Panc1 (cell line): ENCODE data around the gene XXYLT1. TPM values are rescaled to one million over a fixed set of nuclear protein-coding genes. Genes with fewer than 3 reads are reported as not detected.

Experiments used
- ATAC-seq: fragments of 200-7000 bp; cut with Tn5 transposase; 2 replicates; pipeline ENCODE4 v1.9.1; 2020; ENCODE audit warnings: mild to moderate bottlenecking, moderate library complexity
- BruUV-seq: library from RNA; stranded (reverse); fragments of 400-500 nt; replicated peaks from 2 replicates; lab custom pipeline; 2021; lab: Mats Ljungman, UMichigan
- CTCF ChIA-PET: fragments of 300-600 bp; sonication (Branson Sonifier 250); formaldehyde crosslinking; loops from one replicate; lab custom pipeline; 2022; ENCODE audit warnings: antibody characterized with exemption; lab: Charles Lee
- POLR2A ChIA-PET: fragments of 300-600 bp; sonication (Branson Sonifier 250); formaldehyde crosslinking; loops from one replicate; lab custom pipeline; 2022; ENCODE audit warnings: antibody characterized with exemption; lab: Charles Lee
- DNase-seq: peaks from one replicate; pipeline ENCODE4 v3.0.0-alpha.2; 2010; ENCODE audit warnings: low read depth, low spot score
- H3K27ac ChIP-seq: 2 replicates; pipeline ENCODE4 v1.5.1; 2011; ENCODE audit warnings: mild to moderate bottlenecking, low read length, inconsistent platforms
- H3K27me3 ChIP-seq: fragments of 200-500 bp; sonication (Bioruptor generic); 2 replicates; pipeline ENCODE4 v1.6.0; 2014; ENCODE audit warnings: low read length, inconsistent platforms; ENCODE audit not compliant: control insufficient read depth, insufficient read depth
- H3K36me3 ChIP-seq: fragments of 200-500 bp; sonication (Bioruptor generic); 2 replicates; pipeline ENCODE4 v1.5.1; 2014; ENCODE audit warnings: inconsistent platforms, mild to moderate bottlenecking, low read length, moderate library complexity; ENCODE audit not compliant: control insufficient read depth, insufficient read depth
- H3K4me1 ChIP-seq: 2 replicates; pipeline ENCODE4 v1.5.1; 2011; ENCODE audit warnings: inconsistent platforms, mild to moderate bottlenecking, low read length, moderate library complexity; ENCODE audit not compliant: control insufficient read depth, insufficient read depth
- H3K4me3 ChIP-seq, 2 experiments: 2 replicates each; pipeline ENCODE4 v1.5.1; 2011 to 2012; ENCODE audit warnings: low read depth in 2 of 2, low read length in 2 of 2, mild to moderate bottlenecking in 2 of 2, inconsistent platforms in 1 of 2, moderate library complexity in 1 of 2
- H3K9me3 ChIP-seq: fragments of 200-500 bp; sonication (Bioruptor generic); 2 replicates; pipeline ENCODE4 v1.5.1; 2014; ENCODE audit warnings: low read depth, mild to moderate bottlenecking, inconsistent platforms, low read length, moderate library complexity; ENCODE audit not compliant: control insufficient read depth, insufficient read depth
- POLR2AphosphoS5 ChIP-seq: IDR thresholded peaks from 2 replicates; pipeline ENCODE4 v1.6.1; 2012; ENCODE audit warnings: mild to moderate bottlenecking, low read depth, low read length, moderate library complexity
- SIN3A ChIP-seq: IDR thresholded peaks from 2 replicates; pipeline ENCODE4 v1.6.1; 2012; ENCODE audit warnings: low read depth, mild to moderate bottlenecking, low read length, moderate library complexity, borderline replicate concordance; ENCODE audit not compliant: insufficient read depth
- TCF7L2 ChIP-seq: IDR thresholded peaks from 2 replicates; pipeline ENCODE4 v1.6.1; 2011; ENCODE audit warnings: mild to moderate bottlenecking, low read depth, low read length, inconsistent platforms
- in situ Hi-C: cut with HindIII; loops from 2 replicates; pipeline ENCODE4 v1.10.0; 2016; ENCODE audit warnings: low sequenced_read_pairs, low pct_unique_long_range_greater_than_20kb
- intact Hi-C: fragments of 100-400 bp; cut with micrococcal nuclease; formaldehyde crosslinking; loops from one replicate; pipeline ENCODE4 v1.10.0; 2022; ENCODE audit not compliant: unreplicated experiment
- total RNA-seq: library from RNA; stranded (reverse); gene quantifications from one replicate; pipeline ENCODE4 v1.2.1, GENCODE V29; 2021; ENCODE audit not compliant: unreplicated experiment
- TF ChIP-seq, protein P1 (sequence below), 2 experiments: IDR thresholded peaks; 2 replicates each; pipeline ENCODE4 v1.6.1; 2011 to 2012; ENCODE audit warnings: low read depth in 2 of 2, control low read depth in 1 of 2, low read length in 1 of 2, mild to moderate bottlenecking in 1 of 2, moderate library complexity in 1 of 2; ENCODE audit not compliant: insufficient read depth in 1 of 2
- TF ChIP-seq, protein P2 (sequence below): fragments of 450-650 bp; IDR thresholded peaks from 2 replicates; pipeline ENCODE4 v1.5.1; 2017; ENCODE audit warnings: mild to moderate bottlenecking

Gene XXYLT1
- total RNA-seq, 1 experiment from 2014 or later: 26.0 TPM

DNA sequence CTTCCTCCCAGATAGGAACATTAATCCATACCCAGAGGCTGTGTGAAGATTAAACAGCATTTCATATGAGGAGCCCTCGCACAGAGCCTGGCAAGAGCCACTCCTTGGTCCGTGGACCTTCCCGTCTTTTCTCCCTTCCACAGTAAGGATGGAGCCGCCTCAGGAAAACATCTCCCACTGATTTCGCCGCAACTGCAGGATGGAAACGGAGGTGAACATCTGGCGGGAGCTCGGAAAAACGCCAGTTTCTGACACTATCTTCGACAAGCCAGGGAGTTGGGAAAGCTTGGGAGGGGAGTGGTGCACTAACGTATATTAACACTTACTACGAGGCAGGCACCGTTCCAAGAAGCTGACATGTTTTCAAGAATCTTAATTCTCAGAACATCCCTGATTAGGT, 157.9 kb downstream of the XXYLT1 start:
- Histone ChIP-seq H3K36me3 (no peaks in the 10 kb centered on the region), H3K27ac (no peak overlapping the region), H3K4me1 (peaks cover 16% of the 10 kb centered on the region), H3K4me3 (no peak overlapping the region), H3K27me3 (no peaks in the 10 kb centered on the region), H3K9me3 (no peaks in the 10 kb centered on the region)
- ChIA-PET POLR2A (no interaction called here), CTCF (interaction anchor here (1.4 kb wide), 1 partner anchor 442 kb away, joined by 3 read pairs; no protein-coding TSS in a partner anchor)
- no peak for ATAC-seq
- no peak for DNase-seq
- intact Hi-C loops: no loop called here
- no TSS peak for BruUV-seq
- TF ChIP-seq TCF7L2 (no peak), POLR2AphosphoS5 (no peak)
- in situ Hi-C loops: no loop called here

DNA sequence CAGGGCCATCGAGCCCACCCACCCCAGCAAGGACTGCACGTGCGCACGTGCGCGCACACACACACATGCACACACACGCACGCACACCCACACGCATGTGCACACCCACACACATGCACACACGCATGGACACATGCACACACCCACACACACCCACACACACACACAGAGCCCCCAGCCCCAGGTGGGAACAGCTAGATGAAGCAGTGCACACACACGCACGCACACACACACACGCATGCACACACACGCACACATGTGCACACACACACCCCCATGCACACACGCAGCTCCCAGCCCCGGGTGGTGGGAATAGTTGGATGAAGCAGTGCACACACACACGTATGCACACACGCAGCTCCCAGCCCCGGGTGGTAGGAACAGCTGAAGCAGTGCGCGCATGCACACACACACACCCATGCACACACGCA, 158.6 kb downstream of the XXYLT1 start:
- TF ChIP-seq, protein P1, sequence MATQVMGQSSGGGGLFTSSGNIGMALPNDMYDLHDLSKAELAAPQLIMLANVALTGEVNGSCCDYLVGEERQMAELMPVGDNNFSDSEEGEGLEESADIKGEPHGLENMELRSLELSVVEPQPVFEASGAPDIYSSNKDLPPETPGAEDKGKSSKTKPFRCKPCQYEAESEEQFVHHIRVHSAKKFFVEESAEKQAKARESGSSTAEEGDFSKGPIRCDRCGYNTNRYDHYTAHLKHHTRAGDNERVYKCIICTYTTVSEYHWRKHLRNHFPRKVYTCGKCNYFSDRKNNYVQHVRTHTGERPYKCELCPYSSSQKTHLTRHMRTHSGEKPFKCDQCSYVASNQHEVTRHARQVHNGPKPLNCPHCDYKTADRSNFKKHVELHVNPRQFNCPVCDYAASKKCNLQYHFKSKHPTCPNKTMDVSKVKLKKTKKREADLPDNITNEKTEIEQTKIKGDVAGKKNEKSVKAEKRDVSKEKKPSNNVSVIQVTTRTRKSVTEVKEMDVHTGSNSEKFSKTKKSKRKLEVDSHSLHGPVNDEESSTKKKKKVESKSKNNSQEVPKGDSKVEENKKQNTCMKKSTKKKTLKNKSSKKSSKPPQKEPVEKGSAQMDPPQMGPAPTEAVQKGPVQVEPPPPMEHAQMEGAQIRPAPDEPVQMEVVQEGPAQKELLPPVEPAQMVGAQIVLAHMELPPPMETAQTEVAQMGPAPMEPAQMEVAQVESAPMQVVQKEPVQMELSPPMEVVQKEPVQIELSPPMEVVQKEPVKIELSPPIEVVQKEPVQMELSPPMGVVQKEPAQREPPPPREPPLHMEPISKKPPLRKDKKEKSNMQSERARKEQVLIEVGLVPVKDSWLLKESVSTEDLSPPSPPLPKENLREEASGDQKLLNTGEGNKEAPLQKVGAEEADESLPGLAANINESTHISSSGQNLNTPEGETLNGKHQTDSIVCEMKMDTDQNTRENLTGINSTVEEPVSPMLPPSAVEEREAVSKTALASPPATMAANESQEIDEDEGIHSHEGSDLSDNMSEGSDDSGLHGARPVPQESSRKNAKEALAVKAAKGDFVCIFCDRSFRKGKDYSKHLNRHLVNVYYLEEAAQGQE (IDR thresholded peaks at IDR 0.05; ENCODE audit: insufficient read depth in 1 of 2, low read depth in 2 of 2, low read length in 1 of 2): no peak
- TF ChIP-seq POLR2AphosphoS5: no peak
- CTCF ChIA-PET: interaction anchor here (1.4 kb wide), 1 partner anchor 441 kb away, joined by 3 read pairs; no protein-coding TSS in a partner anchor
- intact Hi-C loops (no loop called here), in situ Hi-C loops (no loop called here)
- no TSS peak for BruUV-seq
- DNase-seq (no peak), ATAC-seq (no peak)
- peaks cover 11% of the 10 kb centered on the region for H3K4me1 ChIP-seq
- no peaks in the 10 kb centered on the region for H3K9me3 ChIP-seq
- no peaks in the 10 kb centered on the region for H3K36me3 ChIP-seq
- no peak overlapping the region for H3K4me3 ChIP-seq
- POLR2A ChIA-PET: no interaction called here
- H3K27me3 ChIP-seq: no peaks in the 10 kb centered on the region
- no peak overlapping the region for H3K27ac ChIP-seq

DNA sequence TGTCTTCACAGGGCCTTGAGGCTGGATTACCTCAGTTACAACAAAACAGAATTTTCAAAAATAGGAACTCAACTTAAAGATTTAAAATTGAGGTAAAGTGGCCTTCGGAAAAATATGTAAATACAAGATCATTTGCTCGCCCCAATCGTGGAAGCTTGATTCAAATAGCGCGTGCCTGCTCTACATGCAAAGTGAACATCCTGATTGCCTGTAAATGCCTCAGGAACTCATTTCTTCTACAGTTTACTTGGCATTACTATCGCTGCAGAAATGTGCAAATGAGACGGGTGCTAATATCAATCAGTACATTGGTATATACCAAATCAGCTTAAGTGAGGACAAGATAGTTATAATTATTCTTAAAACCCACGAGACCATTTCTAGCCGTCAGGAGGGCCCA, 159.2 kb downstream of the XXYLT1 start:
- no TSS peak for BruUV-seq
- no peaks in the 10 kb centered on the region for H3K36me3 ChIP-seq
- H3K4me1 ChIP-seq: peaks cover 11% of the 10 kb centered on the region
- H3K9me3 ChIP-seq: no peaks in the 10 kb centered on the region
- POLR2A ChIA-PET: no interaction called here
- CTCF ChIA-PET: no interaction called here
- in situ Hi-C loops: no loop called here
- H3K27me3 ChIP-seq: no peaks in the 10 kb centered on the region
- H3K27ac ChIP-seq: no peak overlapping the region
- TF ChIP-seq POLR2AphosphoS5 (no peak), TCF7L2 (no peak), SIN3A (no peak)
- TF ChIP-seq, protein P1 (IDR thresholded peaks at IDR 0.05; ENCODE audit: insufficient read depth in 1 of 2, low read depth in 2 of 2, low read length in 1 of 2): no peak
- TF ChIP-seq, protein P2, sequence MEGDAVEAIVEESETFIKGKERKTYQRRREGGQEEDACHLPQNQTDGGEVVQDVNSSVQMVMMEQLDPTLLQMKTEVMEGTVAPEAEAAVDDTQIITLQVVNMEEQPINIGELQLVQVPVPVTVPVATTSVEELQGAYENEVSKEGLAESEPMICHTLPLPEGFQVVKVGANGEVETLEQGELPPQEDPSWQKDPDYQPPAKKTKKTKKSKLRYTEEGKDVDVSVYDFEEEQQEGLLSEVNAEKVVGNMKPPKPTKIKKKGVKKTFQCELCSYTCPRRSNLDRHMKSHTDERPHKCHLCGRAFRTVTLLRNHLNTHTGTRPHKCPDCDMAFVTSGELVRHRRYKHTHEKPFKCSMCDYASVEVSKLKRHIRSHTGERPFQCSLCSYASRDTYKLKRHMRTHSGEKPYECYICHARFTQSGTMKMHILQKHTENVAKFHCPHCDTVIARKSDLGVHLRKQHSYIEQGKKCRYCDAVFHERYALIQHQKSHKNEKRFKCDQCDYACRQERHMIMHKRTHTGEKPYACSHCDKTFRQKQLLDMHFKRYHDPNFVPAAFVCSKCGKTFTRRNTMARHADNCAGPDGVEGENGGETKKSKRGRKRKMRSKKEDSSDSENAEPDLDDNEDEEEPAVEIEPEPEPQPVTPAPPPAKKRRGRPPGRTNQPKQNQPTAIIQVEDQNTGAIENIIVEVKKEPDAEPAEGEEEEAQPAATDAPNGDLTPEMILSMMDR: no peak
- ATAC-seq: no peak
- intact Hi-C loops: no loop called here
- DNase-seq: no peak
- no peak overlapping the region for H3K4me3 ChIP-seq
